Esophagus squamous epithelium (tissue), 5 donors: Measurements from ENCODE around the gene S100A9. TPM values are rescaled to one million over a fixed set of nuclear protein-coding genes. Genes with fewer than 3 reads are reported as not detected.
A peak's percentile ranks its signal among the peaks of the same experiment; 100 is the strongest.

Experiments
- DNase-seq: peaks from one replicate; lab custom pipeline; 2025; lab: John Stamatoyannopoulos, UW
- H3K27ac ChIP-seq, 4 donors: fragments of 200-600 bp; sonication (generic); one replicate each; pipeline ENCODE4 v1.5.1; 2016 to 2019; ENCODE audit warnings: mild to moderate bottlenecking in 1 of 4
- H3K27me3 ChIP-seq, 4 donors: fragments of 200-600 bp; sonication (generic); 1 replicate in 3 of 4; 2 replicates in 1 of 4; pipeline versions ENCODE4 v1.5.1 to v1.6.0; 2017 to 2021; ENCODE audit warnings: antibody characterized with exemption in 1 of 4
- H3K36me3 ChIP-seq, 3 donors: fragments of 200-600 bp; sonication (generic); one replicate each; pipeline ENCODE4 v1.5.1; 2016 to 2019
- H3K4me1 ChIP-seq, 3 donors: fragments of 200-600 bp; sonication (generic); one replicate each; pipeline ENCODE4 v1.5.1; 2017 to 2019
- H3K4me3 ChIP-seq, 4 donors: fragments of 200-600 bp; sonication (generic); 1 replicate in 3 of 4; 2 replicates in 1 of 4; pipeline ENCODE4 v1.5.1; 2016 to 2019; ENCODE audit warnings: mild to moderate bottlenecking in 2 of 4, moderate library complexity in 1 of 4
- H3K9me3 ChIP-seq, 3 donors: fragments of 200-600 bp; sonication (generic); one replicate each; pipeline ENCODE4 v1.5.1; 2016 to 2019
- POLR2A ChIP-seq, 4 donors: fragments of 450-650 bp; IDR thresholded peaks; one replicate each; pipeline ENCODE4 v1.6.1; 2017; ENCODE audit warnings: antibody characterized with exemption in 4 of 4, mild to moderate bottlenecking in 4 of 4, moderate library complexity in 3 of 4
- WGBS, 2 donors: methylation state at CpG; one replicate each; pipeline ENCODE4 v1.1.5; 2018; 5-methylcytosine and 5-hydroxymethylcytosine counted together
- intact Hi-C: fragments of 100-400 bp; cut with DNase I; formaldehyde crosslinking; loops from one replicate; pipeline ENCODE4 v1.15.0; 2022
- total RNA-seq, 4 donors: library from RNA; depleted of rRNA; stranded (reverse); fragments of >200 nt; gene quantifications; one replicate each; pipeline ENCODE4 v1.1.0, GENCODE V29; 2016
- TF ChIP-seq, protein P1 (sequence below), 6 experiments: fragments of 450-650 bp in 4 of 6; fragments of 200-600 bp in 2 of 6; sonication (generic) in 2 of 6; IDR thresholded peaks; one replicate each; pipeline ENCODE4 v1.5.1; 2016 to 2019; ENCODE audit warnings: antibody characterized with exemption in 6 of 6, mild to moderate bottlenecking in 4 of 6, moderate library complexity in 4 of 6
- donor health status: DM: yes; HTN: yes; CAD: no.

S100A9 gene
- total RNA-seq, 4 donors from 2014 or later, result 15,145 to 90,256 (median 57,331) TPM

DNA sequence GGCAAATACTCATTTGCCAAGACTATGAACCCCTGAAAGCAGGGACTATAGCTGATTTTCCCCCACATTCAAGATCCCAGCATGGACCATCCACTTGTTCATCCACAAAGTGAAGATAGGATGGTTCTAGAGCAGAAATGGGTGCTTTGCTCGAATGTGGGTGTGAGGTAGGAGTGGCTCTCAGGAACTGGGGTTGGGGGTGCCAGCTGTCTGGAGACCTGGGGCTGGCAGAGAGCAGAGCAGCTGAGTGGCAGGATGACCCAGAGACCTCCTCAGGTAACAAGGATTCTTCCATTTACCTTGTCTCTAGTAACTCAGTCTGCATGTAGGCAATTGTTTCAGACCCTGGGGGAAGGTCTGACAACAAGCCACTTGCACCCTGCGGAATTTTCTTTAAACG, 6.0 kb downstream of the S100A9 start:
- intact Hi-C loops, result no loop called here
- no peak for DNase-seq
- Histone ChIP-seq H3K4me1 (peaks cover 34 to 91% (median 40%) of the 10 kb centered on the region in 3 donors), H3K27me3 (peaks cover 0 to 3% (median 0%) of the 10 kb centered on the region in 4 donors), H3K27ac (peak overlapping the region; percentile 70 to 94 (median 90)), H3K36me3 (no peaks in the 10 kb centered on the region), H3K4me3 (no peak overlapping the region), H3K9me3 (no peaks in the 10 kb centered on the region)
- TF ChIP-seq POLR2A (IDR thresholded peaks at IDR 0.05), result no peak
- TF ChIP-seq, protein P1, sequence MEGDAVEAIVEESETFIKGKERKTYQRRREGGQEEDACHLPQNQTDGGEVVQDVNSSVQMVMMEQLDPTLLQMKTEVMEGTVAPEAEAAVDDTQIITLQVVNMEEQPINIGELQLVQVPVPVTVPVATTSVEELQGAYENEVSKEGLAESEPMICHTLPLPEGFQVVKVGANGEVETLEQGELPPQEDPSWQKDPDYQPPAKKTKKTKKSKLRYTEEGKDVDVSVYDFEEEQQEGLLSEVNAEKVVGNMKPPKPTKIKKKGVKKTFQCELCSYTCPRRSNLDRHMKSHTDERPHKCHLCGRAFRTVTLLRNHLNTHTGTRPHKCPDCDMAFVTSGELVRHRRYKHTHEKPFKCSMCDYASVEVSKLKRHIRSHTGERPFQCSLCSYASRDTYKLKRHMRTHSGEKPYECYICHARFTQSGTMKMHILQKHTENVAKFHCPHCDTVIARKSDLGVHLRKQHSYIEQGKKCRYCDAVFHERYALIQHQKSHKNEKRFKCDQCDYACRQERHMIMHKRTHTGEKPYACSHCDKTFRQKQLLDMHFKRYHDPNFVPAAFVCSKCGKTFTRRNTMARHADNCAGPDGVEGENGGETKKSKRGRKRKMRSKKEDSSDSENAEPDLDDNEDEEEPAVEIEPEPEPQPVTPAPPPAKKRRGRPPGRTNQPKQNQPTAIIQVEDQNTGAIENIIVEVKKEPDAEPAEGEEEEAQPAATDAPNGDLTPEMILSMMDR (IDR thresholded peaks at IDR 0.05), result no peak
- WGBS, 2 donors, result 58 to 76% methylated on average over 3 of the region's 3 CpGs

DNA sequence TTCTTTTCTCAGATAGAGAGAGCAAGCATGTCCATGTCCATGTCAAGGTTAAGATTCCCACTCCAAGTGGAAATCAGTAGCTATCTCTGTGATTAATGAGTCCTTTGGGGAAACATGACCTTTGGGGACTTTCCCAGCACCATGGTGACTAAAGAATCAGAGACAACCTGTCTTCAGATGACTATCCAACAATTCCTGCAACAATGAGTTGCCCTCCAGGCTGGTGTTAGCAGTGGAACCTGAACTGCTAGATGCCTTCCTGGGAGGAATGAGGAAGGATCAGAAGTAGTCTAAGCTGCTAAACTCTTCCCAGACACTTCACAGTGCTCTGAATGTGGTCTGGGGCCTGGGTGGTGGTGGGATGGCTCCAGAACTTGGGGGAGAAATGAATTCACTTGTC, 6.5 kb downstream of the S100A9 start:
- no peak for DNase-seq
- Histone ChIP-seq H3K9me3 (no peaks in the 10 kb centered on the region), H3K27me3 (peaks cover 0 to 3% (median 0%) of the 10 kb centered on the region in 4 donors), H3K4me1 (peaks cover 34 to 91% (median 40%) of the 10 kb centered on the region in 3 donors), H3K27ac (peak overlapping the region; percentile 75 to 94 (median 90)), H3K4me3 (no peak overlapping the region), H3K36me3 (no peaks in the 10 kb centered on the region)
- TF ChIP-seq, protein P1 (IDR thresholded peaks at IDR 0.05), result no peak
- no peak for TF ChIP-seq POLR2A (IDR thresholded peaks at IDR 0.05)
- intact Hi-C loops, result no loop called here

DNA sequence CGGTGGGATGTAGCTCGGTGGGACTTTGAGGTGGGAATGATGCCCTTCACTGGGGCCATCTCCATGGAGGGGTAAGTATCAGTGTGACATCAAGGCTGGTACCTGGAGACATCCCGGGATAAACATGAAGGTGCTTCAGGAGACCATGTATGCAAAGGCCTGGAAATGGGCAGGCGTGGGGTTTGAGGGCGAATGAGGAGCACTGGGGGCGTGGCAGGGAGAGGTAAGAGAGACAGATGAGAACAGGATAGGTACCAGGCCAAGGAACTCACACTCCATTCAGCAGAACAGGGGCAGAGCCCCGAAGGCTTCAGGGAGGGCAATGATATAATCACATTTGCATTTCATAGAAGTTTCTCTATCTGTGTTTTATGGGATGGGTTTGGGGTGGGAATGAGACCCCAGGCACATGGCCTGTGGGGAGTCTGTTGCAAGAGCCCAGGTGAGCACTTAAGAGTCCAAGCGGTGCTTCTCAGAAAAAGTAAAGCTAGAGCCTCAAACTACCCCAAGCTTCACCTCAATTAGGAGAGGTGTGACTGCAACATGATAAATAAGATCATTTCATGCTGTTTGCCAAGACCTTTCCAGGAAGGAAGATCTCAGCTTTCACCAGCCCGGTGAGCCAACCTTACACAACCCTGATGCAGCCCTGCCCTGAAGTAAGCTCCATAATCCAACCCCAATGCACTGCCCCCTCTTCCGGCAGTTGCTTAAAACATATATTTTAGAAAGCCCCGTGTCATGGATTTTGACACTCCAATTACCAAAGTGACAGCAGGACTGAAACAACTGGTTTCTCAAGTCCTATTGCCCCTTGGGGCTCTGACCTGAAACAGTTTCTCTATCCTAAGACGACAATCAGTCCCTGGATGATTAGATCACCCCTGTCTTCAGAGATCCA, 7.4 kb downstream of the S100A9 start:
- 37 to 55% methylated on average over 10 of the region's 12 CpGs for WGBS, 2 donors
- TF ChIP-seq, protein P1 (IDR thresholded peaks at IDR 0.05), result peak in 1 of 6 experiments; percentile 34
- no peak for TF ChIP-seq POLR2A (IDR thresholded peaks at IDR 0.05)
- Histone ChIP-seq H3K4me1 (peaks cover 34 to 92% (median 43%) of the 10 kb centered on the region in 3 donors), H3K4me3 (no peak overlapping the region), H3K27ac (peak overlapping the region; percentile 79 to 93 (median 84)), H3K9me3 (no peaks in the 10 kb centered on the region), H3K36me3 (no peaks in the 10 kb centered on the region), H3K27me3 (peaks cover 0 to 3% (median 0%) of the 10 kb centered on the region in 4 donors)
- intact Hi-C loops, result no loop called here
- no peak for DNase-seq

DNA sequence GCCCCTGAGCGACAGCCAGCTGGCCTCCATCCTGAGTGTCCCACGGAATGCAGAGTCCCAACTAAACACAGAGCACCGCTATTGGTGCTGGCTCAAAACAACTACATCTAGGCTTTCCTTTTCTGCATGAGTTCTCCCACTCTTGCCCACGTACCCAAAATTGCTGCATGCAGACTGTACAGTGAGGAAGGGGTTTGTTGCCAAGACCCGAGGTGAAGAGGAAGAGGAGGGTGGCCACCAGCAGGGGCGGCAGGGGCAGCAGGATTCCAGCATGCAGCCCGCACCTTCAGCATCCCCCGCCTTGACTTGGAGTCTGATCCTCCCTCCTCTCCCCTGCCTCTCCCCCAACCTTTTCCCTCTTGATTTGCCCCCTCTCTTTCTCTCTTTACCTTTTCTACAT, 8.0 kb downstream of the S100A9 start:
- intact Hi-C loops, result no loop called here
- Histone ChIP-seq H3K9me3 (no peaks in the 10 kb centered on the region), H3K36me3 (no peaks in the 10 kb centered on the region), H3K27ac (peak overlapping the region; percentile 79 to 93 (median 83)), H3K27me3 (peaks cover 0 to 3% (median 0%) of the 10 kb centered on the region in 4 donors), H3K4me1 (peaks cover 34 to 92% (median 50%) of the 10 kb centered on the region in 3 donors), H3K4me3 (no peak overlapping the region)
- 35 to 48% methylated on average over 7 to 8 of the region's 8 CpGs for WGBS, 2 donors
- DNase-seq, result no peak
- TF ChIP-seq, protein P1 (IDR thresholded peaks at IDR 0.05), result no peak
- TF ChIP-seq POLR2A (IDR thresholded peaks at IDR 0.05), result no peak

DNA sequence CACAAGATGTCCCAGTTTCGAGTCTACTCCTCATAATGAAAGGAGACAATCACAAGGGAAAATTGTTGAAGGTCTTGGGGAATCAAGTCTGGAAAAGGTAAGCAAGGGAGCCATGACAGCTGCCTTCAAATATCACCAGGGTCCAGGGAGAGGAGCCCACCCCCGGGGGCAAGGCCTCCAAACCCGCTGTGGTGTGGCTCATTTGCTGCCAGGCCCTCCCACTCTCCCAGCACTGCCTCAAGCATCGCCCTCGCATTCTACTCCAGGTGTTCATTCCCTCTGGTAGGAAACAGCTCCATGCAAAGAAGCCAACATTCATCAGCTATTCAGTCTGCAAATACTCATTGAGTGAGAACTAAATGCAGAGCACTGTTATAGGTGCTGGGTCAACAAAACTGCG, 8.6 kb downstream of the S100A9 start:
- WGBS, 2 donors, result 51 to 65% methylated on average over 3 to 4 of the region's 6 CpGs
- Histone ChIP-seq H3K4me3 (no peak overlapping the region), H3K9me3 (no peaks in the 10 kb centered on the region), H3K27me3 (peaks cover 0 to 3% (median 0%) of the 10 kb centered on the region in 4 donors), H3K27ac (peak overlapping the region in 3 of 4 donors; percentile 80 to 93 (median 86)), H3K36me3 (no peaks in the 10 kb centered on the region), H3K4me1 (peaks cover 34 to 93% (median 52%) of the 10 kb centered on the region in 3 donors)
- DNase-seq, result no peak
- intact Hi-C loops, result no loop called here
- TF ChIP-seq, protein P1 (IDR thresholded peaks at IDR 0.05), result no peak
- no peak for TF ChIP-seq POLR2A (IDR thresholded peaks at IDR 0.05)
